Measurements from ENCODE around the gene THBS2.

DNA sequence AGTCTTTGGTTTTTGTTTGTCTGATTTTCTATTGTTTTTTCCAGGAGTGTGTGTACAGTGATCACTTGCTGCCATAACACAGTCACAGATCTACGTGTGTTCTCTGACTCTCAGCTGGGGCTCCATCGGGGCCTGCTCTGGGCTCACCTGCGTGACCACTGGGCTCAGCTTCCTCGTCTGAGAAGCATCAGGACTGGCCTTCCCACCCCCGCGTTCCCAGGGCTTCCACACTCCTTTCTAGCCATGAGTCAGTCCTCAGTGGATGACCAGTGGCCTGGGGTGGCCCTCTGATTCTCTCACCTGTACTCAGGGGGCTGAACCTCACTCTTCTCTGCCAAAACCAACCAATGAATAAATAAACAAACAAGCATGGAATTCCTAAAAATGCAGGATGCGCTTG lies 14.5 kb downstream of the THBS2 start:
- TF ChIP-seq GATA3 (IDR thresholded peaks at IDR 0.05; ENCODE audit: low read depth, low read length) (no peak), GATA2 (IDR thresholded peaks at IDR 0.05; ENCODE audit: low read depth, low read length) (no peak)

Measured in SH-SY5Y (cell line).